Sigmoid colon (tissue), 7 donors: ENCODE results near the gene UTP4. TPM values are rescaled to one million over a fixed set of nuclear protein-coding genes. Genes with fewer than 3 reads are reported as not detected.

Experiments
- DNase-seq: peaks from one replicate; pipeline ENCODE4 v3.0.0-alpha.2; 2019
- H3K27ac ChIP-seq, 4 donors: fragments of 200-600 bp; sonication (generic); one replicate each; pipeline ENCODE4 v1.5.1; 2016 to 2019; ENCODE audit warnings: mild to moderate bottlenecking in 1 of 4
- H3K27me3 ChIP-seq, 3 donors: fragments of 200-600 bp; sonication (generic); one replicate each; pipeline ENCODE4 v1.5.1; 2019; ENCODE audit warnings: mild to moderate bottlenecking in 1 of 3
- H3K36me3 ChIP-seq, 4 donors: fragments of 200-600 bp; sonication (generic); one replicate each; pipeline ENCODE4 v1.5.1; 2016 to 2019
- H3K4me1 ChIP-seq, 4 donors: fragments of 200-600 bp; sonication (generic); one replicate each; pipeline ENCODE4 v1.5.1; 2017 to 2019
- H3K4me3 ChIP-seq, 4 donors: fragments of 200-600 bp; sonication (generic); one replicate each; pipeline ENCODE4 v1.5.1; 2017 to 2019; ENCODE audit warnings: mild to moderate bottlenecking in 2 of 4, moderate library complexity in 1 of 4
- H3K9me3 ChIP-seq, 4 donors: fragments of 200-600 bp in 3 of 4; sonication (generic) in 3 of 4; one replicate each; pipeline versions ENCODE4 v1.5.1 to v1.6.1; 2013 to 2019
- EP300 ChIP-seq, 4 donors: sonication (generic); formaldehyde crosslinking; IDR thresholded peaks; one replicate each; pipeline ENCODE4 v1.6.1; 2017; ENCODE audit warnings: antibody characterized with exemption in 4 of 4
- POLR2A ChIP-seq, 2 donors: fragments of 450-650 bp; IDR thresholded peaks; one replicate each; pipeline ENCODE4 v1.6.1; 2016; ENCODE audit warnings: antibody characterized with exemption in 2 of 2, mild to moderate bottlenecking in 2 of 2, moderate library complexity in 2 of 2
- POLR2AphosphoS5 ChIP-seq, 4 donors: sonication (generic); formaldehyde crosslinking; IDR thresholded peaks; one replicate each; pipeline ENCODE4 v1.6.1; 2017; ENCODE audit warnings: antibody characterized with exemption in 4 of 4
- WGBS, 2 donors: extraction: QIAGEN DNeasy Blood & Tissue Kit; methylation state at CpG; one replicate each; pipeline ENCODE4 v1.1.7; 2013; 5-methylcytosine and 5-hydroxymethylcytosine counted together
- intact Hi-C: fragments of 100-400 bp; cut with DNase I; formaldehyde crosslinking; loops from one replicate; pipeline ENCODE4 v1.15.1; 2023
- polyA plus RNA-seq, 3 donors: library from polyadenylated mRNA; stranded (reverse); fragments of 200-250 nt; gene quantifications; one replicate each; pipeline ENCODE4 v1.2.3, GENCODE V29; 2013
- total RNA-seq, 4 donors: library from RNA; depleted of rRNA; stranded (reverse); fragments of >200 nt; gene quantifications; one replicate each; pipeline ENCODE4 v1.1.0, GENCODE V29; 2016
- TF ChIP-seq, protein P1 (sequence below), 4 experiments: fragments of 450-650 bp in 3 of 4; fragments of 200-600 bp in 1 of 4; IDR thresholded peaks; one replicate each; pipeline ENCODE4 v1.5.1; 2016 to 2019; ENCODE audit warnings: antibody characterized with exemption in 4 of 4, mild to moderate bottlenecking in 3 of 4, moderate library complexity in 2 of 4
- donor health status: healthy with polysubstance abuse.
- donor health status: Bipolar disorder and iron deficiency.
- donor health status: healthy.

The UTP4 gene
- total and polyA plus RNA-seq, 7 donors, result 9.5 to 37.5 (median 24.6) TPM

DNA sequence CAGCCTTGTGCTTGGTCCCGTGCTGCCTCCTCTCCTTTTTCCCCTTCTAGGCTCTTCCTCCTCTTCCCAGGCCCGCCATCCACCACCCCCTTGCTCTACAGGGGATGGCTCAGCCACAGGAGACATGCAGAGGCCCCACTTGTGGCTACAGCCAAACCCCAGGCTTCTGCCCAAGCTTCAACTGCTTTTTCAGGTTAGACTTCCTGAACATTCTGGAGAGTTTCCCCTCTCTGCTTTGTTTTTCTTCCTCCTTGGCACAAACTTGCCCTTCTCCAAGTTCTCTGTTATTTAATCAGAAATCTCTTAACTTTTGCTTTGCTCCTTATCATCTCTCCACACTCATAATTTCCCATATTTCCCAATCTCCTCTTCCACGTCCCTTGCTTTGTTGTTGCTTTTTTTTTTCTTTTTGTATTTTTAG lies 45.3 kb upstream of the UTP4 start:
- Histone ChIP-seq H3K36me3 (peaks cover 0 to 5% (median 0%) of the 10 kb centered on the region in 4 donors), H3K27ac (no peak overlapping the region), H3K4me1 (no peaks in the 10 kb centered on the region), H3K4me3 (no peak overlapping the region), H3K9me3 (no peaks in the 10 kb centered on the region), H3K27me3 (no peaks in the 10 kb centered on the region)
- WGBS, 2 donors, result 59 to 82% methylated on average over 3 of the region's 3 CpGs
- TF ChIP-seq, protein P1, sequence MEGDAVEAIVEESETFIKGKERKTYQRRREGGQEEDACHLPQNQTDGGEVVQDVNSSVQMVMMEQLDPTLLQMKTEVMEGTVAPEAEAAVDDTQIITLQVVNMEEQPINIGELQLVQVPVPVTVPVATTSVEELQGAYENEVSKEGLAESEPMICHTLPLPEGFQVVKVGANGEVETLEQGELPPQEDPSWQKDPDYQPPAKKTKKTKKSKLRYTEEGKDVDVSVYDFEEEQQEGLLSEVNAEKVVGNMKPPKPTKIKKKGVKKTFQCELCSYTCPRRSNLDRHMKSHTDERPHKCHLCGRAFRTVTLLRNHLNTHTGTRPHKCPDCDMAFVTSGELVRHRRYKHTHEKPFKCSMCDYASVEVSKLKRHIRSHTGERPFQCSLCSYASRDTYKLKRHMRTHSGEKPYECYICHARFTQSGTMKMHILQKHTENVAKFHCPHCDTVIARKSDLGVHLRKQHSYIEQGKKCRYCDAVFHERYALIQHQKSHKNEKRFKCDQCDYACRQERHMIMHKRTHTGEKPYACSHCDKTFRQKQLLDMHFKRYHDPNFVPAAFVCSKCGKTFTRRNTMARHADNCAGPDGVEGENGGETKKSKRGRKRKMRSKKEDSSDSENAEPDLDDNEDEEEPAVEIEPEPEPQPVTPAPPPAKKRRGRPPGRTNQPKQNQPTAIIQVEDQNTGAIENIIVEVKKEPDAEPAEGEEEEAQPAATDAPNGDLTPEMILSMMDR (IDR thresholded peaks at IDR 0.05), result no peak
- TF ChIP-seq POLR2AphosphoS5 (IDR thresholded peaks at IDR 0.05) (no peak), EP300 (IDR thresholded peaks at IDR 0.05) (no peak), POLR2A (IDR thresholded peaks at IDR 0.05) (no peak)
- intact Hi-C loops, result no loop called here
- DNase-seq, result no peak

DNA sequence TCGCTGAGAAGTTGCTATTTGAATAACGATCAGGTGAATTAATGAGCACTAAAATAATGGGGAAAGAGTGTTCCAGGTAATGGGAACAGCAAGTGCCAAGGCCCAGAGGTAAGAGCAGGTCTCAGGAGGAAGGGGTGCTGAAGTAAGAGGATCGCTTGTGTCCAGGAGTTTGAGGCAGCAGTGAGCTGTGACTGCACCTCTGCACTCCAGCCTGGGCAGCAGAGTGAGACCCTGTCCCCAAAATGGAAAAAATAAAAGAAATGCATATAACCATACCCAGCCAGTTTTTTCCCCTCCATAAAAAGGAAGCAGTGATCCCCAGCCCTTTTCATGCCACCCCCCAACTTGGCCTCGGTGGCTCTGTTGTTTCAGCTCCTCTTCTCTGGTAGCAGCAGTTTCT lies 43.8 kb upstream of the UTP4 start:
- intact Hi-C loops, result no loop called here
- no peaks in the 10 kb centered on the region for H3K4me1 ChIP-seq
- no peak overlapping the region for H3K4me3 ChIP-seq
- DNase-seq, result no peak
- peaks cover 0 to under 1% (median 0%) of the 10 kb centered on the region in 4 donors for H3K36me3 ChIP-seq
- no peaks in the 10 kb centered on the region for H3K27me3 ChIP-seq
- TF ChIP-seq POLR2AphosphoS5 (IDR thresholded peaks at IDR 0.05) (no peak), EP300 (IDR thresholded peaks at IDR 0.05) (no peak), POLR2A (IDR thresholded peaks at IDR 0.05) (no peak)
- TF ChIP-seq, protein P1 (IDR thresholded peaks at IDR 0.05), result no peak
- H3K9me3 ChIP-seq, result no peaks in the 10 kb centered on the region
- WGBS, 2 donors, result 86% methylated on average over 4 of the region's 4 CpGs
- H3K27ac ChIP-seq, result no peak overlapping the region

DNA sequence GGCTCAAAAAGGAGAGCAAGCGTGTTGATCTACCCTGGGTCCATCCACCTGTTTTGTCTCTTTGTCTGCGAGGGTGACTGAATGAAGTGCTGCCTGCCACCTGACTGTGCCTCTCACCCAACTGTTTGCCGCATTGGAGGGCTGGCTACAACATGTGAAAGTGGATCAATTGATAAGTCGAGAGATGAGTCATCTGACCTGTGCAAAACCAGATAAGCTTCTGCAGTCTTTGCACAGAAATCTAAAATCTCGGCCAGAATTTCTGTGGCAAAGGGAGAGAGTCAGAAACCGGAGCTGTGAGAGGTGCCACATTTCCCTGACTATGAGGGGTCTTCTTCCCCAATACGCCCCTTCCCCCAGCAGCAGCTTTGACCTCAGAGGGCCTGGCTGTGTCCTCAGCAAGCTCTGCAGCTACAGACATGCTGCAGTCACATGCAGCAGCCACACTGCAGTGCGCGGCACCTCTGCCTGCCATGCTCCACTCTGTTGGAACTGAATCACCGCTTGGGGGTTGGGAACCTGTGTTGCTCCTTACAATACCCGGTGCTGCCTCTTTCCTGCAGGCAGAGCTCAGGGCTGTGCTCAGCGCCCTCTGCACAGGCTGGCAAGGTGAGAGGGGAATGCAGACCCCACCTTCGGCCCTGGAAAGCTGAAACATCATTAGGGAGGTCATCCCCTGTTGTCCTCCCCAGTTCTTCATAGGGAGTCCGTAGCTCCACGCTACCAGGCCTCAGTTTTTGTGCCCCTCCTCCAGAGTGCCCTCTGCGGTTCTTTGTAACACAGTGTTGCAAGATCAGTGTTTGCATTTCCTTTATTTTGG lies 43.1 kb upstream of the UTP4 start:
- intact Hi-C loops, result no loop called here
- H3K9me3 ChIP-seq, result no peaks in the 10 kb centered on the region
- TF ChIP-seq POLR2AphosphoS5 (IDR thresholded peaks at IDR 0.05), result no peak
- TF ChIP-seq EP300 (IDR thresholded peaks at IDR 0.05), result no peak
- no peak for TF ChIP-seq POLR2A (IDR thresholded peaks at IDR 0.05)
- TF ChIP-seq, protein P1 (IDR thresholded peaks at IDR 0.05), result no peak
- DNase-seq, result no peak
- WGBS, 2 donors, result 68 to 71% methylated on average over 16 of the region's 16 CpGs
- H3K4me1 ChIP-seq, result no peaks in the 10 kb centered on the region
- H3K27me3 ChIP-seq, result no peaks in the 10 kb centered on the region
- H3K36me3 ChIP-seq, result no peaks in the 10 kb centered on the region
- H3K4me3 ChIP-seq, result no peak overlapping the region
- no peak overlapping the region for H3K27ac ChIP-seq

DNA sequence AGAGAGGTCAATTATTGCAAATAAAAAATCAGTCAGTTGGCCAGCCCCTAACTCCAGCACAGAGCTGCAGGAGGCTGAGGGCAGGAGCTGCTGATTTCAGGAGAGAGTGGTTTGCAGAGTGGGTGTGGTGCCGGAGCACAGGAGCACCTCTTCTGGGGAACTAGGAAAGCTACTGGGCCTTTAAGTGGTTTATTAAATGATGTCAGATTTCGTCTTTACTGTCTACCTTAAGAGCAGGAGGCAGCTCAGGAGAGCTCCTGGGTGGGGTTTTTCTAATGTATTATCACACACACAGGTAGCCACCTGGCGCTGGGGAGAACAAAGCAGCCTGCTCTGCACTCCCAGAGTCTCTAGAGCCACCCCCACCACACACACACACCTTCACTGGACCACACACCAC lies 38.5 kb upstream of the UTP4 start:
- intact Hi-C loops, result no loop called here
- H3K27me3 ChIP-seq, result no peaks in the 10 kb centered on the region
- TF ChIP-seq POLR2AphosphoS5 (IDR thresholded peaks at IDR 0.05) (no peak), EP300 (IDR thresholded peaks at IDR 0.05) (no peak), POLR2A (IDR thresholded peaks at IDR 0.05) (no peak)
- TF ChIP-seq, protein P1 (IDR thresholded peaks at IDR 0.05), result no peak
- H3K9me3 ChIP-seq, result no peaks in the 10 kb centered on the region
- H3K4me3 ChIP-seq, result no peak overlapping the region
- no peaks in the 10 kb centered on the region for H3K36me3 ChIP-seq
- H3K27ac ChIP-seq, result no peak overlapping the region
- 26 to 62% methylated on average over 3 of the region's 3 CpGs for WGBS, 2 donors
- DNase-seq, result no peak
- H3K4me1 ChIP-seq, result no peaks in the 10 kb centered on the region
